HepG2 (cell line): Measurements from ENCODE around the gene SCGB2A2. TPM values are rescaled to one million over a fixed set of nuclear protein-coding genes. Genes with fewer than 3 reads are reported as not detected.

Source experiments
- ETS1 ChIP-seq: sonication (generic); formaldehyde crosslinking; IDR thresholded peaks from 2 replicates; pipeline ENCODE4 v1.4.0; 2020; ENCODE audit warnings: missing genetic modification reagents
- FOXO4 ChIP-seq: sonication (generic); formaldehyde crosslinking; conservative IDR thresholded peaks from 2 replicates; pipeline ENCODE4 v1.8.1; 2023; ENCODE audit warnings: missing genetic modification reagents
- KDM1A ChIP-seq: IDR thresholded peaks from 2 replicates; pipeline ENCODE4 v1.6.1; 2016; ENCODE audit warnings: missing compliant biosample characterization
- KLF6 ChIP-seq: IDR thresholded peaks from 2 replicates; pipeline ENCODE4 v1.8.0; 2016; ENCODE audit warnings: missing biosample characterization, missing genetic modification reagents
- NCOA1 ChIP-seq: sonication (generic); formaldehyde crosslinking; IDR thresholded peaks from 2 replicates; pipeline ENCODE4 v1.9.0; 2021; ENCODE audit warnings: missing genetic modification reagents
- POLR2AphosphoS2 ChIP-seq: IDR thresholded peaks from 2 replicates; pipeline ENCODE4 v1.6.1; 2011; ENCODE audit warnings: low read depth, low read length, improper control_type of control experiment
- RFXANK ChIP-seq: IDR thresholded peaks from 2 replicates; pipeline ENCODE4 v1.6.1; 2016
- SATB2 ChIP-seq: sonication (generic); formaldehyde crosslinking; IDR thresholded peaks from 2 replicates; pipeline ENCODE4 v1.5.0; 2020; ENCODE audit warnings: missing genetic modification reagents
- SNAPC4 ChIP-seq: sonication (generic); formaldehyde crosslinking; IDR thresholded peaks from 2 replicates; pipeline ENCODE4 v1.4.0; 2020; ENCODE audit warnings: mild to moderate bottlenecking, missing genetic modification reagents
- SNRNP70 ChIP-seq: fragments of 200-400 bp; formaldehyde crosslinking; IDR thresholded peaks from 2 replicates; pipeline ENCODE4 v1.6.1; 2017; ENCODE audit warnings: mild to moderate bottlenecking, low read depth, low read length, moderate library complexity
- YEATS2 ChIP-seq: sonication (generic); formaldehyde crosslinking; IDR thresholded peaks from 2 replicates; pipeline ENCODE4 v1.4.0; 2020; ENCODE audit warnings: missing genetic modification reagents, borderline replicate concordance
- YY1 ChIP-seq: IDR thresholded peaks from 2 replicates; pipeline ENCODE4 v1.6.1; 2011; ENCODE audit warnings: low read length, low read depth, moderate library complexity, mild to moderate bottlenecking; ENCODE audit not compliant: insufficient read depth, insufficient replicate concordance
- ZNF138 ChIP-seq: sonication (generic); formaldehyde crosslinking; IDR thresholded peaks from 2 replicates; pipeline ENCODE4 v1.5.0; 2020; ENCODE audit warnings: mild to moderate bottlenecking, low read depth, missing genetic modification reagents
- ZNF20 ChIP-seq: sonication (generic); formaldehyde crosslinking; IDR thresholded peaks from 2 replicates; pipeline ENCODE4 v1.4.0; 2020; ENCODE audit warnings: mild to moderate bottlenecking, moderate library complexity, missing genetic modification reagents
- ZNF253 ChIP-seq: sonication (generic); formaldehyde crosslinking; IDR thresholded peaks from 2 replicates; pipeline ENCODE4 v1.8.0; 2022; ENCODE audit warnings: mild to moderate bottlenecking, missing genetic modification reagents, borderline replicate concordance
- ZNF333 ChIP-seq: sonication (generic); formaldehyde crosslinking; IDR thresholded peaks from 2 replicates; pipeline ENCODE4 v1.4.0; 2020; ENCODE audit warnings: mild to moderate bottlenecking, missing genetic modification reagents, borderline replicate concordance
- ZNF460 ChIP-seq: sonication (generic); formaldehyde crosslinking; IDR thresholded peaks from 2 replicates; pipeline ENCODE4 v1.5.1; 2020; ENCODE audit warnings: missing genetic modification reagents, mild to moderate bottlenecking, borderline replicate concordance
- ZNF672 ChIP-seq: sonication (generic); formaldehyde crosslinking; IDR thresholded peaks from 2 replicates; pipeline ENCODE4 v1.8.1; 2022; ENCODE audit warnings: missing genetic modification reagents
- ZSCAN30 ChIP-seq: sonication (generic); formaldehyde crosslinking; IDR thresholded peaks from 2 replicates; pipeline ENCODE4 v1.5.0; 2020; ENCODE audit warnings: mild to moderate bottlenecking, missing genetic modification reagents
- ZZZ3 ChIP-seq: sonication (generic); formaldehyde crosslinking; IDR thresholded peaks from 2 replicates; pipeline ENCODE4 v1.4.0; 2020; ENCODE audit warnings: missing genetic modification reagents, mild to moderate bottlenecking, borderline replicate concordance
- polyA plus RNA-seq, 8 experiments: library from polyadenylated mRNA; depleted of rRNA in 3 of 8; stranded (reverse) in 7 of 8; unstranded in 1 of 8; fragments of >200 nt; fragmentation: Illumina TruSeq in 4 of 8; extraction: Trizol in 4 of 8; gene quantifications; 2 replicates each; pipeline versions ENCODE4 v1.2.1 to v1.2.3, GENCODE V29; 2011 to 2016; ENCODE audit warnings: low read depth in 4 of 8, missing spikeins in 1 of 8, mixed read lengths in 1 of 8; ENCODE audit not compliant: insufficient read depth in 1 of 8
- total RNA-seq, 5 experiments: library from RNA; depleted of rRNA; stranded (reverse); fragments of >200 nt; fragmentation: Illumina TruSeq; extraction: Trizol; gene quantifications; 2 replicates each; pipeline ENCODE4 v1.2.3, GENCODE V29; 2016; ENCODE audit warnings: low read depth in 1 of 5
- TF ChIP-seq, protein P1 (sequence below): fragments of 450-650 bp; IDR thresholded peaks from 2 replicates; pipeline ENCODE4 v1.6.1; 2017

The SCGB2A2 gene
- total and polyA plus RNA-seq, 2 of the 13 experiments (the other 11 are each of a cell fraction or from before 2014, with no cell fraction given) = 0.12 TPM; not detected in 1

GRCh38 chr11:62260261-62260953 lies 9.6 kb upstream of the SCGB2A2 start (continued):
- no peak for TF ChIP-seq SNAPC4 (CRISPR knock-in tag)
- TF ChIP-seq NCOA1 (CRISPR knock-in tag) = 0 out of 2 replicates have a peak, but pooled peaks have one; percentile 55
- no peak for TF ChIP-seq ZNF672
- TF ChIP-seq ZZZ3 (CRISPR knock-in tag) = no peak
- TF ChIP-seq FOXO4 (CRISPR knock-in tag) = no peak
- TF ChIP-seq ZNF333 (CRISPR knock-in tag) = no peak
- no peak for TF ChIP-seq SATB2 (CRISPR knock-in tag)
- no peak for TF ChIP-seq YY1
- TF ChIP-seq RFXANK (CRISPR knock-in tag) = 0 out of 2 replicates have a peak, but pooled peaks have one; percentile 36
- TF ChIP-seq KLF6 (CRISPR knock-in tag) = peak; percentile 77; the same call in 1 of the 2 replicates
- no peak for TF ChIP-seq ZNF460 (CRISPR knock-in tag)
- no peak for TF ChIP-seq ZNF20 (CRISPR knock-in tag)
- no peak for TF ChIP-seq ZSCAN30 (CRISPR knock-in tag)
- TF ChIP-seq SNRNP70 = no peak
- TF ChIP-seq YEATS2 (CRISPR knock-in tag) = no peak
- no peak for TF ChIP-seq ZNF253 (CRISPR knock-in tag)
- no peak for TF ChIP-seq KDM1A
- TF ChIP-seq, protein P1, sequence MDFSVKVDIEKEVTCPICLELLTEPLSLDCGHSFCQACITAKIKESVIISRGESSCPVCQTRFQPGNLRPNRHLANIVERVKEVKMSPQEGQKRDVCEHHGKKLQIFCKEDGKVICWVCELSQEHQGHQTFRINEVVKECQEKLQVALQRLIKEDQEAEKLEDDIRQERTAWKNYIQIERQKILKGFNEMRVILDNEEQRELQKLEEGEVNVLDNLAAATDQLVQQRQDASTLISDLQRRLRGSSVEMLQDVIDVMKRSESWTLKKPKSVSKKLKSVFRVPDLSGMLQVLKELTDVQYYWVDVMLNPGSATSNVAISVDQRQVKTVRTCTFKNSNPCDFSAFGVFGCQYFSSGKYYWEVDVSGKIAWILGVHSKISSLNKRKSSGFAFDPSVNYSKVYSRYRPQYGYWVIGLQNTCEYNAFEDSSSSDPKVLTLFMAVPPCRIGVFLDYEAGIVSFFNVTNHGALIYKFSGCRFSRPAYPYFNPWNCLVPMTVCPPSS = no peak
- TF ChIP-seq POLR2AphosphoS2 = no peak
- no peak for TF ChIP-seq ETS1
- TF ChIP-seq ZNF138 = no peak
